ENCODE measurements around the gene KLHDC10. TPM values are rescaled to one million over a fixed set of nuclear protein-coding genes. Genes with fewer than 3 reads are reported as not detected.
A peak's percentile ranks its signal among the peaks of the same experiment; 100 is the strongest.

KLHDC10 gene
- total and polyA plus RNA-seq, 2 of the 13 experiments (the other 11 are each of a cell fraction or from before 2014, with no cell fraction given), result 11.9 to 21.6 TPM

GRCh38 chr7:130113887-130114286 lies 43.6 kb downstream of the KLHDC10 start (continued):
- TF ChIP-seq DZIP1 (CRISPR knock-in tag; IDR thresholded peaks at IDR 0.05) (no peak), ZSCAN9 (CRISPR knock-in tag; IDR thresholded peaks at IDR 0.05; ENCODE audit: borderline replicate concordance) (0 out of 2 replicates have a peak, but pooled peaks have one; percentile 33), TBL1XR1 (IDR thresholded peaks at IDR 0.05; ENCODE audit: borderline replicate concordance, low read length, partially characterized antibody) (no peak), NR2F6 (IDR thresholded peaks at IDR 0.05) (no peak; the same call in 1 of the 2 replicates), NR2F6 (CRISPR knock-in tag; IDR thresholded peaks at IDR 0.05) (peak; percentile 62), PPARG (CRISPR knock-in tag; conservative IDR thresholded peaks at IDR 0.05) (no peak), TFDP2 (CRISPR knock-in tag; IDR thresholded peaks at IDR 0.05) (no peak), ZBTB38 (CRISPR knock-in tag; IDR thresholded peaks at IDR 0.05) (no peak), REL (CRISPR knock-in tag; conservative IDR thresholded peaks at IDR 0.05) (no peak), SMAD9 (CRISPR knock-in tag; IDR thresholded peaks at IDR 0.05) (no peak), ZNF512B (CRISPR knock-in tag; IDR thresholded peaks at IDR 0.05; ENCODE audit: borderline replicate concordance) (no peak), ELF3 (CRISPR knock-in tag; IDR thresholded peaks at IDR 0.05) (0 out of 2 replicates have a peak, but pooled peaks have one; percentile 40), ZNF878 (CRISPR knock-in tag; IDR thresholded peaks at IDR 0.05) (no peak), CC2D1A (CRISPR knock-in tag; IDR thresholded peaks at IDR 0.05) (no peak), NFAT5 (CRISPR knock-in tag; IDR thresholded peaks at IDR 0.05) (no peak), SP5 (CRISPR knock-in tag; IDR thresholded peaks at IDR 0.05; ENCODE audit: borderline replicate concordance, low read depth) (no peak), ZSCAN29 (CRISPR knock-in tag; conservative IDR thresholded peaks at IDR 0.05) (no peak), TIGD3 (CRISPR knock-in tag; IDR thresholded peaks at IDR 0.05; ENCODE audit: borderline replicate concordance) (no peak)
